Psoas muscle (tissue), 8 donors: Measurements from ENCODE around the gene ITGB5. TPM values are rescaled to one million over a fixed set of nuclear protein-coding genes. Genes with fewer than 3 reads are reported as not detected.

Source experiments
- ATAC-seq, 4 donors: fragments of 200-7000 bp; cut with Tn5 transposase; one replicate each; pipeline ENCODE4 v1.9.1; 2020; ENCODE audit warnings: moderate library complexity in 3 of 4, mild to moderate bottlenecking in 2 of 4
- DNase-seq, 2 donors: peaks; one replicate each; pipeline ENCODE4 v3.0.0-alpha.2; 2020
- H3K27ac ChIP-seq: fragments of 200-600 bp; one replicate; pipeline ENCODE4 v1.8.0; 2022
- H3K27me3 ChIP-seq, 3 donors: fragments of 200-600 bp in 1 of 3; one replicate each; pipeline versions ENCODE4 v1.6.1 to v1.8.0; 2013 to 2022; ENCODE audit warnings: low read length in 2 of 3, mild to moderate bottlenecking in 2 of 3, moderate library complexity in 1 of 3; ENCODE audit not compliant: insufficient read depth in 3 of 3
- H3K36me3 ChIP-seq, 2 donors: fragments of 200-600 bp in 1 of 2; one replicate each; pipeline versions ENCODE4 v1.6.1 to v1.8.0; 2013 to 2022; ENCODE audit warnings: low read depth in 1 of 2, mild to moderate bottlenecking in 1 of 2, moderate library complexity in 1 of 2; ENCODE audit not compliant: insufficient read depth in 1 of 2
- H3K4me1 ChIP-seq: fragments of 200-600 bp; one replicate; pipeline ENCODE4 v1.8.0; 2022
- H3K4me3 ChIP-seq: fragments of 200-600 bp; one replicate; pipeline ENCODE4 v1.8.0; 2022; ENCODE audit warnings: mild to moderate bottlenecking
- H3K9me3 ChIP-seq: fragments of 200-600 bp; one replicate; pipeline ENCODE4 v1.8.0; 2022
- CTCF ChIP-seq: fragments of 200-600 bp; IDR thresholded peaks from one replicate; pipeline ENCODE4 v1.8.0; 2022; ENCODE audit warnings: antibody characterized with exemption
- whole genome bisulfite sequencing, 3 donors: extraction: QIAGEN DNeasy Blood & Tissue Kit; methylation state at CpG; one replicate each; pipeline versions ENCODE4 v1.1.6 to v1.1.7; 2013; 5-methylcytosine and 5-hydroxymethylcytosine counted together
- intact Hi-C, 2 donors: fragments of 100-400 bp; cut with DNase I; formaldehyde crosslinking; loops; one replicate each; pipeline versions ENCODE4 v1.11.0 to v1.14.2; 2022
- polyA plus RNA-seq, 3 donors: library from polyadenylated mRNA; stranded (reverse); fragments of 200-250 nt; gene quantifications; one replicate each; pipeline ENCODE4 v1.2.3, GENCODE V29; 2013
- total RNA-seq, 4 donors: library from RNA; stranded (reverse); fragmentation: NEBNext Ultra II Directional in 2 of 4; extraction: Animal tissue kit (Norgen Biotek cat#: 25700) in 2 of 4; gene quantifications; one replicate each; pipeline versions ENCODE4 v1.2.1 to v1.2.4, GENCODE V29; 2021 to 2023
- donor health status: healthy with polysubstance abuse.
- donor health status: DM: no; HTN: no; CAD: no; lungs with moderate emphysema.
- donor health status: Bipolar disorder and iron deficiency.
- donor health status: healthy.
- donor health status: DM: yes; HTN: yes; CAD: no.
- donor health status: DM: no; HTN: no; CAD: no.
- donor health status: DM: no; HTN: no; CAD: no.
- donor health status: DM: yes; HTN: yes; CAD: no.

ITGB5 gene
- total and polyA plus RNA-seq, 7 donors = 19.3 to 61.5 (median 37.5) TPM

DNA sequence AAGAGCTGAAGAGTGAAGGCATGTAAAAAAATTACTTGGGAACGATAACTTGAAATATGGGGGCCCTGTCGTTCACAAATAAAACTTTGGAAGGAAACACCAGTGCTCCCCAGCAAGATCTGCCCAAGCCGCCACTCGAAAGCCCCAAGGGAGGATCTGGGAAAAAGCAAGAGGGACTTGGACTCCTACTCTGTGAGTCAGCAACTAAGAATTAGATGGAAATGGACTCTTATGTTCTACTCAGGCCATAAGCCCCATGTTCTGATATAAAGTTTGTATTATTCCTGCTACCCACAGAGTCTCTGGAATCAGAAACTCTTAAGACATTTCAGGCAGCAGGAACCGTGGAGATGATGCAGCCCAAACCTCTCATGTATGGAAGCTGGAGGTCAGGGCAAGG is 75.7 kb downstream of the ITGB5 start:
- TF ChIP-seq CTCF = no peak
- H3K27me3 ChIP-seq = no peaks in the 10 kb centered on the region
- H3K36me3 ChIP-seq = peaks cover 0 to 24% of the 10 kb centered on the region in 2 donors
- no peak for ATAC-seq
- no peak for DNase-seq
- H3K27ac ChIP-seq = peak overlapping the region; percentile 91
- no peaks in the 10 kb centered on the region for H3K9me3 ChIP-seq
- 35 to 63% (median 38%) methylated on average over 5 of the region's 5 CpGs for WGBS, 3 donors
- H3K4me1 ChIP-seq = peaks cover 49% of the 10 kb centered on the region
- intact Hi-C loops = no loop called here
- H3K4me3 ChIP-seq = no peak overlapping the region

DNA sequence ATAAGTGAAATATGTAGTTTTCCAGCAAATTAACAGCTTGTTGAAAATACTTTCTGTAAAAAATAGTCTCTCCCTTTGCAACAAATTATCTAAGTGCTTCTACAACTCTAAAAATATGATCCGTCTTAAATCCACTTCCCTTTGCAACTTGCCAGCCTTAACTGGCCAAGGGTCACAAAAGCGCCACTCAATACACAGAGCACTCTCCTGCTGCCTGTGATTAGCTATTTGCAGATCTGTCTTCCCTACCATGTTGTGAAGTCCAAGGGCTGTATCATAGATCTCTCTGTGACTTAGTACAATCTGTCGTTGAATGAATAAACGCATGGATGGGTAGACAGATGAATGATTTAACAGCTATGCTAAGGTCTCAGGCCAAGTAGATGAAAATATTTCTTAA is 76.2 kb downstream of the ITGB5 start:
- Histone ChIP-seq H3K27me3 (no peaks in the 10 kb centered on the region), H3K4me1 (peaks cover 49% of the 10 kb centered on the region), H3K9me3 (no peaks in the 10 kb centered on the region), H3K36me3 (peaks cover 0 to 20% of the 10 kb centered on the region in 2 donors), H3K4me3 (no peak overlapping the region), H3K27ac (peak overlapping the region; percentile 91)
- DNase-seq (no peak), ATAC-seq (peak in 2 of 4 donors; percentile 26 to 31)
- intact Hi-C loops = no loop called here
- WGBS, 3 donors = 19 to 46% (median 20%) methylated on average over 4 of the region's 4 CpGs
- TF ChIP-seq CTCF = no peak

- 69 to 74% (median 70%) methylated on average over 3 of the region's 3 CpGs for WGBS, 3 donors
- H3K27ac ChIP-seq = peak overlapping the region; percentile 21
- ATAC-seq (no peak), DNase-seq (no peak)
- no peak for TF ChIP-seq CTCF
- H3K4me1 ChIP-seq = peaks cover 47% of the 10 kb centered on the region
- intact Hi-C loops = no loop called here
- H3K27me3 ChIP-seq = no peaks in the 10 kb centered on the region
- H3K9me3 ChIP-seq = no peaks in the 10 kb centered on the region
- H3K36me3 ChIP-seq = peaks cover 0 to 11% of the 10 kb centered on the region in 2 donors
- H3K4me3 ChIP-seq = no peak overlapping the region
Measured at GRCh38 chr3:124809039-124809438, 78.1 kb downstream of the ITGB5 start.

- H3K36me3 ChIP-seq = peaks cover 0 to 19% of the 10 kb centered on the region in 2 donors
Measured at GRCh38 chr3:124805671-124806070, 81.5 kb downstream of the ITGB5 start.

More at GRCh38 chr3:124805671-124806070, 81.5 kb downstream of the ITGB5 start:
- Histone ChIP-seq H3K4me1 (peaks cover 25% of the 10 kb centered on the region), H3K9me3 (no peaks in the 10 kb centered on the region), H3K27ac (no peak overlapping the region), H3K4me3 (no peak overlapping the region), H3K27me3 (no peaks in the 10 kb centered on the region)
- ATAC-seq (no peak), DNase-seq (no peak)
- no peak for TF ChIP-seq CTCF
- WGBS, 3 donors = 95 to 96% (median 96%) methylated on average over 4 of the region's 4 CpGs
- intact Hi-C loops = no loop called here
